ENCODE results near the gene MYH4.

GRCh38 chr17:10499950-10500349, 30.6 kb upstream of the MYH4 start:
- TF ChIP-seq KDM4A (IDR thresholded peaks at IDR 0.05; ENCODE audit: low read depth, low read length, severe bottlenecking) (no peak), SUZ12 (IDR thresholded peaks at IDR 0.05; ENCODE audit: low read length) (no peak), CEBPB (IDR thresholded peaks at IDR 0.05; ENCODE audit: low read depth, low read length) (no peak), JUN (IDR thresholded peaks at IDR 0.05; ENCODE audit: low read depth, low read length) (no peak), POLR2AphosphoS5 (IDR thresholded peaks at IDR 0.05; ENCODE audit: low read depth, low read length) (no peak), USF2 (IDR thresholded peaks at IDR 0.05; ENCODE audit: low read length) (no peak), BCL11A (IDR thresholded peaks at IDR 0.05; ENCODE audit: low read depth in 2 of 2, low read length in 2 of 2) (no peak), JUND (IDR thresholded peaks at IDR 0.05; ENCODE audit: low read length) (no peak), KDM1A (IDR thresholded peaks at IDR 0.05; ENCODE audit: borderline replicate concordance, low read length) (no peak), EP300 (IDR thresholded peaks at IDR 0.05; ENCODE audit: borderline replicate concordance in 1 of 2, low read depth in 2 of 2, low read length in 2 of 2) (no peak)
- TF ChIP-seq, protein P1, sequence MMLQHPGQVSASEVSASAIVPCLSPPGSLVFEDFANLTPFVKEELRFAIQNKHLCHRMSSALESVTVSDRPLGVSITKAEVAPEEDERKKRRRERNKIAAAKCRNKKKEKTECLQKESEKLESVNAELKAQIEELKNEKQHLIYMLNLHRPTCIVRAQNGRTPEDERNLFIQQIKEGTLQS (IDR thresholded peaks at IDR 0.05; ENCODE audit: insufficient read depth, low read depth, low read length), result no peak
- TF ChIP-seq, protein P2, sequence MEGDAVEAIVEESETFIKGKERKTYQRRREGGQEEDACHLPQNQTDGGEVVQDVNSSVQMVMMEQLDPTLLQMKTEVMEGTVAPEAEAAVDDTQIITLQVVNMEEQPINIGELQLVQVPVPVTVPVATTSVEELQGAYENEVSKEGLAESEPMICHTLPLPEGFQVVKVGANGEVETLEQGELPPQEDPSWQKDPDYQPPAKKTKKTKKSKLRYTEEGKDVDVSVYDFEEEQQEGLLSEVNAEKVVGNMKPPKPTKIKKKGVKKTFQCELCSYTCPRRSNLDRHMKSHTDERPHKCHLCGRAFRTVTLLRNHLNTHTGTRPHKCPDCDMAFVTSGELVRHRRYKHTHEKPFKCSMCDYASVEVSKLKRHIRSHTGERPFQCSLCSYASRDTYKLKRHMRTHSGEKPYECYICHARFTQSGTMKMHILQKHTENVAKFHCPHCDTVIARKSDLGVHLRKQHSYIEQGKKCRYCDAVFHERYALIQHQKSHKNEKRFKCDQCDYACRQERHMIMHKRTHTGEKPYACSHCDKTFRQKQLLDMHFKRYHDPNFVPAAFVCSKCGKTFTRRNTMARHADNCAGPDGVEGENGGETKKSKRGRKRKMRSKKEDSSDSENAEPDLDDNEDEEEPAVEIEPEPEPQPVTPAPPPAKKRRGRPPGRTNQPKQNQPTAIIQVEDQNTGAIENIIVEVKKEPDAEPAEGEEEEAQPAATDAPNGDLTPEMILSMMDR (IDR thresholded peaks at IDR 0.05; ENCODE audit: control extremely low read depth in 1 of 3, insufficient read depth in 1 of 3, low read depth in 1 of 3, low read length in 3 of 3), result no peak
